Brain microvascular endothelial cell (primary cell): ENCODE data around the gene KIF21A.
A peak's percentile ranks its signal among the peaks of the same experiment; 100 is the strongest.

Source experiments
- DNase-seq: peaks from one replicate; pipeline ENCODE4 v3.0.0-alpha.2; 2020
- H3K27ac ChIP-seq: fragments of 250-450 bp; sonication (Bioruptor Pico); 2 replicates; pipeline ENCODE4 v1.5.1; 2020; ENCODE audit warnings: mild to moderate bottlenecking, moderate library complexity
- H3K27me3 ChIP-seq: fragments of 250-450 bp; sonication (Bioruptor Pico); replicated peaks from 2 replicates; pipeline ENCODE4 v1.5.1; 2020; ENCODE audit warnings: mild to moderate bottlenecking
- H3K36me3 ChIP-seq: fragments of 250-450 bp; sonication (Bioruptor Pico); replicated peaks from 2 replicates; pipeline ENCODE4 v1.5.1; 2020; ENCODE audit warnings: mild to moderate bottlenecking
- H3K4me3 ChIP-seq: 2 replicates; pipeline ENCODE4 v1.5.1; 2011; ENCODE audit warnings: low read depth, mild to moderate bottlenecking, control low read depth, low read length, moderate library complexity
- in situ Hi-C: cut with HindIII; loops from 2 replicates; pipeline ENCODE4 v1.10.0; 2017; ENCODE audit warnings: low sequenced_read_pairs, low pct_ligation_motif_present
- TF ChIP-seq, protein P1 (sequence below): IDR thresholded peaks from 2 replicates; pipeline ENCODE4 v1.5.1; 2011; ENCODE audit warnings: low read depth, mild to moderate bottlenecking, moderate library complexity, low read length, control low read depth, inconsistent platforms; ENCODE audit errors: missing control alignments

The KIF21A gene

DNA sequence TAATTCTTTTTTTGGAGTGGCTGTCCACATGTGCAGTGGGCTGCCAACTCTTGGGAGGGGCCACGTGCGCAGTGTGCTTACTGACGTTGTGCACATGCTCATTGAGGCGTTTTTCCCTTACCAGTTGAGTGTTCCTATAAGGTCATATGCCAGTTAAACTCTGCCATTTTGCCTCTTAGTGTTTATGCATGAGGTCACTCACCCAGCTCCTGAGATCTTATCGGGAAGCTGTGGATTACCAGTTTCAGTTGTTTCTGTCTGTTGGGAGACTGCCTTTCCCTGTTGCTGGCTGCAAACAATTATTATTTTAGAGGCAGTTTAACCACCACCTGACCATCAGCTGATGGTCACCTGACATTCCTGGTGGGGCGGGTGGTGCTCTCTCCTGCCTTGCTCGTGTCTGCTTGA lies 16.1 kb upstream of the KIF21A start:
- TF ChIP-seq, protein P1, sequence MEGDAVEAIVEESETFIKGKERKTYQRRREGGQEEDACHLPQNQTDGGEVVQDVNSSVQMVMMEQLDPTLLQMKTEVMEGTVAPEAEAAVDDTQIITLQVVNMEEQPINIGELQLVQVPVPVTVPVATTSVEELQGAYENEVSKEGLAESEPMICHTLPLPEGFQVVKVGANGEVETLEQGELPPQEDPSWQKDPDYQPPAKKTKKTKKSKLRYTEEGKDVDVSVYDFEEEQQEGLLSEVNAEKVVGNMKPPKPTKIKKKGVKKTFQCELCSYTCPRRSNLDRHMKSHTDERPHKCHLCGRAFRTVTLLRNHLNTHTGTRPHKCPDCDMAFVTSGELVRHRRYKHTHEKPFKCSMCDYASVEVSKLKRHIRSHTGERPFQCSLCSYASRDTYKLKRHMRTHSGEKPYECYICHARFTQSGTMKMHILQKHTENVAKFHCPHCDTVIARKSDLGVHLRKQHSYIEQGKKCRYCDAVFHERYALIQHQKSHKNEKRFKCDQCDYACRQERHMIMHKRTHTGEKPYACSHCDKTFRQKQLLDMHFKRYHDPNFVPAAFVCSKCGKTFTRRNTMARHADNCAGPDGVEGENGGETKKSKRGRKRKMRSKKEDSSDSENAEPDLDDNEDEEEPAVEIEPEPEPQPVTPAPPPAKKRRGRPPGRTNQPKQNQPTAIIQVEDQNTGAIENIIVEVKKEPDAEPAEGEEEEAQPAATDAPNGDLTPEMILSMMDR = no peak
- H3K27me3 ChIP-seq = no peaks in the 10 kb centered on the region
- no peaks in the 10 kb centered on the region for H3K36me3 ChIP-seq
- no peak overlapping the region for H3K27ac ChIP-seq
- no peak for DNase-seq
- H3K4me3 ChIP-seq = no peak overlapping the region
- in situ Hi-C loops = no loop called here

GRCh38 chr12:39451977-39452376 lies 9.1 kb upstream of the KIF21A start:
- in situ Hi-C loops = no loop called here
- TF ChIP-seq, protein P1 = no peak
- no peaks in the 10 kb centered on the region for H3K27me3 ChIP-seq
- H3K27ac ChIP-seq = no peak overlapping the region
- DNase-seq = no peak
- H3K4me3 ChIP-seq = no peak overlapping the region
- H3K36me3 ChIP-seq = no peaks in the 10 kb centered on the region

DNA sequence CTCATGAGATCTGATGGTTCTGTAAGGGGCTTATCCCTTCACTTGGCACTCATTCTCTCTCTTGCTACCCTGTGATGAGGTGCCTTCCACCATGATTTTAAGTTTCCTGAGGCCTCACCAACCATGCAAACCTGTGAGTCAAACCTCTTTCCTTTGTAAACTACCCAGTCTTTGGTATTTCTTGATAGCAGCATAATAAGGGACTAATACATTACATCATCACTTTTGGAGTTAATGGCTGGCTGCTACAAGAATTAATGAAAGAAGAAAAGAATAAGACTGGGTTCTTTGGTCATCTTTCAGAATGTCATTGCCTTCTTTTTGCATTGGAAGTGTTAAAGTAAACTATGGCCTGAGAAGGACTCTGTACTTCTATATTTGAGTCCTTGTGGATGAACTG lies 5.1 kb upstream of the KIF21A start:
- in situ Hi-C loops = no loop called here
- TF ChIP-seq, protein P1 = no peak

GRCh38 chr12:39443929-39444209 lies 949 bp upstream of the KIF21A start:
- Histone ChIP-seq H3K27me3 (no peaks in the 10 kb centered on the region), H3K27ac (no peak overlapping the region), H3K36me3 (no peaks in the 10 kb centered on the region), H3K4me3 (peak overlapping the region; percentile 68)
- in situ Hi-C loops = no loop called here
- no peak for DNase-seq
- TF ChIP-seq, protein P1 = no peak

More for the DNA sequence above, 5.1 kb upstream of the KIF21A start:
- DNase-seq = no peak
- Histone ChIP-seq H3K27me3 (no peaks in the 10 kb centered on the region), H3K27ac (no peak overlapping the region), H3K36me3 (no peaks in the 10 kb centered on the region), H3K4me3 (no peak overlapping the region)

DNA sequence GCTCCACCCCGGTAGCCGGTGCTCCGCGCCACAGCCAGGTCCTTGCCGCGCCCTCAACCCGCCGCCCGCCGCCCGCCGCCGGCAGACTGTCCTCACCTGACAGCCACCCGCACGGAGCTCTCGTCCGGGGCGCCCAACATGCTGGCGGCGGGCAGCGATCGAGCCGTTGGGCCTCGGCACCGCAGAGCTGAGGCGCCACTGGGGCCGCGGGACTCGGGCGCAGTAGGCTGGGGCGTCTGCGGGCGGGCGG lies 164 bp downstream of the KIF21A start:
- Histone ChIP-seq H3K4me3 (peak overlapping the region; percentile 68), H3K27me3 (no peaks in the 10 kb centered on the region), H3K36me3 (no peaks in the 10 kb centered on the region), H3K27ac (no peak overlapping the region)
- no peak for DNase-seq
- in situ Hi-C loops = no loop called here
- TF ChIP-seq, protein P1 = no peak

DNA sequence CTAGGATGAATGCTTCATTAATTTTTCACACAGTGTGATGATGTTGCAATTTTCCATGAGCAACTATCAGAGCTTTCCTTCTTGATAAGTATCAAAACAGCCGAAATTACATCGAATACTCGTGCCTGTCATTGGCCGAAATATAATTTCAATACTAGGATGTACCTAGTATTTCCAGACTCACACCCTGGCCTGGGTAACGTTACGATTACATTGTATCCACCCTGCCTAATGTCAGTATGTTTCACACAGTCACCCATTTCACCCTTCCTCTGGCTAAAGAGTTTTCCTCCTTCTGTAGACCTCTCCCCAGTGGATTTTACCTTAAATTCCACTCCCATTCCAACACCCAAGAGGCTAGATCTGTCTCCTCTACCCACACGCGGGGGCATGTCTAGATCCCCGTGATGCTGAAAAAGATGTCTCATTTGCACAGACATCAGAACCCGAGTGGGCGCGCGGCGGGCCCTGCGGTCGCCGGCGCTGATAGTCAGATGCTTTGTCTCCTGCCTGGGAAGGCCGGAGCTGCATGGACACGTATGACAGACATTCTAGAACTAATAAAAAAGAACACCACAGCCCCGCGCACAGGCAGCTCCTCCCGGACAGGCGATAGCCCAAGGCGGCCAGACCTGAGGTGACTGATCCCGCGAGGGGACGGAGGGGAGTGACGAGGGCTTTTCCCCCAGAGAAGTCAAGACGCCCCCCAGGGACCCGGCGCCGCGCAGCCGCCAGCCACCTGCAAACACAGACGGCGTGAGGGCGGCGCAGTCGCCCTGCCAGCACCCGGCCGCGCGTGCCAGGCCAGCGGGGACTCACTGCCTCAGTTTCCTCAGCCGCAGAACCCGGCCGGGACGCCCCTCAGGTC lies 723 bp downstream of the KIF21A start:
- H3K27ac ChIP-seq = no peak overlapping the region
- H3K27me3 ChIP-seq = no peaks in the 10 kb centered on the region
- TF ChIP-seq, protein P1 = no peak
- in situ Hi-C loops = no loop called here
- H3K36me3 ChIP-seq = no peaks in the 10 kb centered on the region
- peak; percentile 20 for DNase-seq
- H3K4me3 ChIP-seq = peak overlapping the region; percentile 68
